ENCODE data around the gene EFHC1. TPM values are rescaled to one million over a fixed set of nuclear protein-coding genes. Genes with fewer than 3 reads are reported as not detected.

EFHC1 gene
- total RNA-seq, 1 experiment from 2014 or later, result 13.2 TPM

- Histone ChIP-seq H4K5ac (ENCODE audit: insufficient read length, low read depth, low read length) (no peak overlapping the region), H3K23ac (ENCODE audit: insufficient read length, low read depth, low read length) (no peak overlapping the region), H4K20me1 (ENCODE audit: control insufficient read depth, insufficient read depth, insufficient read length) (no peaks in the 10 kb centered on the region), H3K14ac (ENCODE audit: insufficient read depth, low read length) (no peak overlapping the region), H2BK5ac (ENCODE audit: insufficient read length, low read length) (no peak overlapping the region), H3T11ph (ENCODE audit: low read length) (no peak overlapping the region), H3K27ac (ENCODE audit: insufficient read length, low read depth, low read length) (no peak overlapping the region), H4K8ac (replicated peaks; ENCODE audit: insufficient read length, low read depth, low read length) (no peak overlapping the region), H3K4ac (ENCODE audit: low read depth, low read length) (no peak overlapping the region), H4K91ac (ENCODE audit: insufficient read length, low read depth, low read length) (no peak overlapping the region), H2BK12ac (ENCODE audit: insufficient read length, low read depth, low read length) (no peak overlapping the region), H2AK5ac (ENCODE audit: insufficient read length, low read length) (no peak overlapping the region), H2BK15ac (ENCODE audit: low read depth, low read length) (no peak overlapping the region), H3K27me3 (ENCODE audit: insufficient read depth, low read length) (no peaks in the 10 kb centered on the region), H2BK120ac (ENCODE audit: low read depth, low read length, poor library complexity, severe bottlenecking) (no peak overlapping the region), H3K56ac (ENCODE audit: insufficient read length, low read depth, low read length) (no peak overlapping the region), H3K4me2 (ENCODE audit: insufficient read depth, insufficient read length, low read length) (no peak overlapping the region), H3K4me1 (ENCODE audit: insufficient read depth, low read length) (no peaks in the 10 kb centered on the region), H3K9ac (ENCODE audit: extremely low read depth, insufficient read length, low read length) (no peak overlapping the region), H3K79me1 (ENCODE audit: insufficient read depth, low read depth, low read length, poor library complexity, severe bottlenecking) (no peaks in the 10 kb centered on the region), H3K9me3 (ENCODE audit: control insufficient read depth, low read depth, low read length) (no peaks in the 10 kb centered on the region), H2AFZ (ENCODE audit: low read length) (no peak overlapping the region), H3K79me2 (ENCODE audit: insufficient read depth, low read length) (no peaks in the 10 kb centered on the region), H3K18ac (ENCODE audit: insufficient read length, low read depth, low read length) (no peak overlapping the region), H3K23me2 (ENCODE audit: insufficient read length, low read depth, low read length, poor library complexity, severe bottlenecking) (no peaks in the 10 kb centered on the region), H2BK20ac (ENCODE audit: low read depth, low read length, poor library complexity, severe bottlenecking) (no peak overlapping the region)
- H3K27me3 Mint-ChIP-seq (ENCODE audit: low read depth), result no peaks in the 10 kb centered on the region
- H3K9me3 Mint-ChIP-seq, result no peaks in the 10 kb centered on the region; a peak in 1 of 5 replicates
- peaks cover 22 to 23% of the 10 kb centered on the region in 2 experiments for H3K4me1 Mint-ChIP-seq
- H3K36me3 Mint-ChIP-seq (ENCODE audit: insufficient read depth in 1 of 3, low read depth in 3 of 3), result peaks cover 3 to 12% (median 6%) of the 10 kb centered on the region in 3 experiments; a peak in 4 of 7 replicates
- peak; percentile 55 for DNase-seq
- peak; percentile 87 for TF ChIP-seq CTCF (conservative IDR thresholded peaks at IDR 0.05)
- H3K27ac Mint-ChIP-seq, result peak overlapping the region in 2 of 3 experiments; percentile 39 to 56; a peak in 3 of 7 replicates
- 100% methylated on average over 1 of the region's 3 CpGs for WGBS (ENCODE audit: extremely low coverage, insufficient read length, low lambda C conversion rate)
- no peak overlapping the region for H3K4me3 Mint-ChIP-seq
Measured at GRCh38 chr6:52399511-52400312, 20.4 kb upstream of the EFHC1 start.

Data from H9 (cell line).